OCI-LY3 (cell line): Measurements from ENCODE around the gene AKR1C8.
"Not testable (repeated sequence)": the region's sequence is repeated elsewhere in the genome, so short reads cannot be mapped to it uniquely, and the experiment has no call there.

Source experiments
- H2AFZ ChIP-seq: fragments of 200-600, 300-600 bp; shearing (Covaris generic); 2 replicates; pipeline ENCODE4 v1.6.0; 2014; ENCODE audit warnings: antibody characterized with exemption, low read depth, low read length
- H3K27ac ChIP-seq: fragments of 200-600, 300-600 bp; sonication (generic); 2 replicates; pipeline ENCODE4 v1.5.1; 2014; ENCODE audit warnings: mild to moderate bottlenecking, low read length, moderate library complexity, mixed read lengths
- H3K27me3 ChIP-seq: fragments of 200-600, 300-600 bp; sonication (generic); 2 replicates; pipeline ENCODE4 v1.6.1; 2014; ENCODE audit warnings: low read depth, low read length, mixed read lengths
- H3K36me3 ChIP-seq: fragments of 200-600, 300-600 bp; sonication (generic); replicated peaks from 2 replicates; pipeline ENCODE3; 2014; ENCODE audit warnings: low read depth, low read length, mixed read lengths
- H3K4me1 ChIP-seq: fragments of 300-600, 200-600 bp; sonication (generic); 2 replicates; pipeline ENCODE4 v1.6.1; 2014; ENCODE audit warnings: low read length, mixed read lengths
- H3K4me2 ChIP-seq: fragments of 200-600, 300-600 bp; sonication (generic); 2 replicates; pipeline ENCODE4 v1.6.1; 2014; ENCODE audit warnings: low read length, mixed read lengths
- H3K4me3 ChIP-seq: fragments of 300-600, 200-600 bp; sonication (generic); 2 replicates; pipeline ENCODE4 v1.5.1; 2014; ENCODE audit warnings: antibody characterized with exemption, mild to moderate bottlenecking, low read length, moderate library complexity
- H3K79me2 ChIP-seq: fragments of 300-600, 200-600 bp; shearing (Covaris generic); 2 replicates; pipeline ENCODE4 v1.6.1; 2014; ENCODE audit warnings: mild to moderate bottlenecking, low read length, mixed read lengths
- H3K9ac ChIP-seq: fragments of 300-600, 200-600 bp; shearing (Covaris generic); 2 replicates; pipeline ENCODE4 v1.6.0; 2014; ENCODE audit warnings: mild to moderate bottlenecking, low read length, moderate library complexity
- H3K9me3 ChIP-seq: fragments of 200-600, 300-600 bp; shearing (Covaris generic); 2 replicates; pipeline ENCODE4 v1.6.1; 2014; ENCODE audit warnings: low read length, mixed read lengths; ENCODE audit not compliant: insufficient read depth
- H4K20me1 ChIP-seq: fragments of 200-600, 300-600 bp; sonication (generic); 2 replicates; pipeline ENCODE4 v1.6.1; 2016; ENCODE audit warnings: low read length, mixed read lengths; ENCODE audit not compliant: insufficient read depth
- CTCF ChIP-seq: fragments of 200-600, 300-600 bp; sonication (generic); IDR thresholded peaks from 2 replicates; pipeline ENCODE4 v1.5.1; 2014; ENCODE audit warnings: antibody characterized with exemption, low read length, low read depth
- EZH2phosphoT487 ChIP-seq: fragments of 200-600 bp; shearing (Covaris generic); IDR thresholded peaks from 2 replicates; pipeline ENCODE4 v1.6.1; 2018; ENCODE audit warnings: antibody characterized with exemption, mixed run types, low read depth

The AKR1C8 gene

GRCh38 chr10:5135581-5135980 is 49.4 kb downstream of the AKR1C8 start:
- Histone ChIP-seq H4K20me1 (no peaks in the 10 kb centered on the region), H2AFZ (no peak overlapping the region), H3K27me3 (no peaks in the 10 kb centered on the region), H3K4me2 (no peak overlapping the region), H3K9me3 (no peaks in the 10 kb centered on the region), H3K4me3 (no peak overlapping the region), H3K79me2 (no peaks in the 10 kb centered on the region), H3K27ac (no peak overlapping the region), H3K36me3 (no peaks in the 10 kb centered on the region), H3K9ac (no peak overlapping the region), H3K4me1 (no peaks in the 10 kb centered on the region)
- TF ChIP-seq CTCF (no peak), EZH2phosphoT487 (no peak)

GRCh38 chr10:5125315-5126044 is 59.5 kb downstream of the AKR1C8 start:
- Histone ChIP-seq H3K9me3 (no peaks in the 10 kb centered on the region), H3K79me2 (no peaks in the 10 kb centered on the region), H4K20me1 (no peaks in the 10 kb centered on the region), H3K4me1 (no peaks in the 10 kb centered on the region), H3K27me3 (no peaks in the 10 kb centered on the region), H2AFZ (no peak overlapping the region), H3K9ac (no peak overlapping the region), H3K4me2 (no peak overlapping the region), H3K36me3 (no peaks in the 10 kb centered on the region), H3K27ac (no peak overlapping the region), H3K4me3 (no peak overlapping the region)
- TF ChIP-seq EZH2phosphoT487 (no peak), CTCF (no peak)

- no peaks in the 10 kb centered on the region for H3K79me2 ChIP-seq
- H3K4me1 ChIP-seq: no peaks in the 10 kb centered on the region
- no peaks in the 10 kb centered on the region for H4K20me1 ChIP-seq
- no peak overlapping the region for H2AFZ ChIP-seq
- no peaks in the 10 kb centered on the region for H3K27me3 ChIP-seq
- no peak overlapping the region for H3K4me2 ChIP-seq
- H3K4me3 ChIP-seq: no peak overlapping the region
- H3K36me3 ChIP-seq: no peaks in the 10 kb centered on the region
- TF ChIP-seq EZH2phosphoT487 (no peak), CTCF (no peak)
- H3K27ac ChIP-seq: no peak overlapping the region
- H3K9ac ChIP-seq: no peak overlapping the region
- no peaks in the 10 kb centered on the region for H3K9me3 ChIP-seq
Measured at GRCh38 chr10:5123886-5124285, 61.1 kb downstream of the AKR1C8 start.

GRCh38 chr10:5119997-5120396 is 65.0 kb downstream of the AKR1C8 start:
- not testable (repeated sequence) for H3K36me3 ChIP-seq, H2AFZ ChIP-seq, H3K79me2 ChIP-seq, H3K27ac ChIP-seq, H3K9ac ChIP-seq, H4K20me1 ChIP-seq, H3K9me3 ChIP-seq, H3K4me1 ChIP-seq, H3K4me2 ChIP-seq, H3K27me3 ChIP-seq, H3K4me3 ChIP-seq
